Naive B cell (primary cell): ENCODE data around the gene TRIM3. TPM values are rescaled to one million over a fixed set of nuclear protein-coding genes. Genes with fewer than 3 reads are reported as not detected.
A peak's percentile ranks its signal among the peaks of the same experiment; 100 is the strongest.

Source experiments
- ATAC-seq, 2 donors: fragments of 150-1000 bp; cut with Tn5 transposase; 2 replicates each; pipeline ENCODE4 v1.10.0; 2021; ENCODE audit warnings: low read depth in 2 of 2, mild to moderate bottlenecking in 2 of 2, moderate library complexity in 2 of 2
- DNase-seq: peaks from one replicate; pipeline ENCODE4 v3.0.0; 2022
- H3K27ac Mint-ChIP-seq, 6 donors: one replicate each; pipeline ENCODE4 v1.8.0; 2020 to 2022; ENCODE audit warnings: mild to moderate bottlenecking in 6 of 6, mixed read lengths in 6 of 6, moderate library complexity in 5 of 6, inconsistent platforms in 2 of 6
- H3K27me3 Mint-ChIP-seq, 3 donors: one replicate each; pipeline ENCODE4 v1.8.0; 2021 to 2022; ENCODE audit warnings: mixed read lengths in 3 of 3, mild to moderate bottlenecking in 1 of 3
- H3K36me3 Mint-ChIP-seq, 2 donors: one replicate each; pipeline ENCODE4 v1.8.0; 2020 to 2022; ENCODE audit warnings: mixed read lengths in 2 of 2, inconsistent platforms in 1 of 2, mild to moderate bottlenecking in 1 of 2
- H3K4me1 Mint-ChIP-seq, 3 donors: one replicate each; pipeline ENCODE4 v1.8.0; 2020 to 2022; ENCODE audit warnings: mixed read lengths in 3 of 3, inconsistent platforms in 1 of 3, mild to moderate bottlenecking in 1 of 3, moderate library complexity in 1 of 3
- H3K4me3 Mint-ChIP-seq, 8 donors: one replicate each; pipeline ENCODE4 v1.8.0; 2020 to 2022; ENCODE audit warnings: mild to moderate bottlenecking in 8 of 8, mixed read lengths in 8 of 8, moderate library complexity in 8 of 8, inconsistent platforms in 2 of 8
- H3K9me3 Mint-ChIP-seq, 7 donors: one replicate each; pipeline ENCODE4 v1.8.0; 2020 to 2022; ENCODE audit warnings: mixed read lengths in 7 of 7, mild to moderate bottlenecking in 5 of 7, inconsistent platforms in 2 of 7, moderate library complexity in 1 of 7
- polyA plus RNA-seq, 6 donors: library from polyadenylated mRNA; unstranded; fragments of 300-500 nt; fragmentation: Illumina TruSeq; gene quantifications; one replicate each; pipeline ENCODE4 v1.2.3, GENCODE V29; 2021; ENCODE audit warnings: low read depth in 6 of 6

TRIM3 gene
- polyA plus RNA-seq, 6 donors from 2014 or later, result 0.88 to 2.7 (median 1.8) TPM

DNA sequence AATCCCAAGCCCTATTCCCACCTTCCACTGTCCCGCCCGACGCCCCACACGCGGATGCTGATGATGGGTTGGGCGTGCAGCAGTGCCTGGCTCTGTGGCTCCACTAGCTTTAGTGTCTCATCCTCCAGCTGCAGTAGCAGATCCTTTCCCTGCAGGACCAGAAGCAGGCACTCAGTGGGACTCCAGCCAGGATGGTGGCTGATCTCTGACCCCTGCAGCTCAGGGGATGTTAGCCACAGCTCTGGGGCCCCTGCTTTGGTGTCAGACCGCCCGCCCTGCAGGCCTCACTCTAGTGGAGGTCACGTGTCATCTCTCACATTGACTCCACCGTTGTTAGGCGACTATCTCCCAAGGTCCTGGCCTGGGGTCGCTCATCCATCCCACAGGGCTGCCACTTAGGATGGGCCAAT, 71.7 kb downstream of the TRIM3 start:
- no peaks in the 10 kb centered on the region for H3K27me3 Mint-ChIP-seq
- DNase-seq, result no peak
- peak overlapping the region; percentile 46 to 93 (median 89) for H3K4me3 Mint-ChIP-seq
- H3K4me1 Mint-ChIP-seq, result peaks cover 53 to 68% (median 63%) of the 10 kb centered on the region in 3 donors
- ATAC-seq, result no peak
- H3K27ac Mint-ChIP-seq, result peak overlapping the region; percentile 55 to 97 (median 94)
- peaks cover 0 to 19% of the 10 kb centered on the region in 2 donors for H3K36me3 Mint-ChIP-seq
- no peaks in the 10 kb centered on the region for H3K9me3 Mint-ChIP-seq

DNA sequence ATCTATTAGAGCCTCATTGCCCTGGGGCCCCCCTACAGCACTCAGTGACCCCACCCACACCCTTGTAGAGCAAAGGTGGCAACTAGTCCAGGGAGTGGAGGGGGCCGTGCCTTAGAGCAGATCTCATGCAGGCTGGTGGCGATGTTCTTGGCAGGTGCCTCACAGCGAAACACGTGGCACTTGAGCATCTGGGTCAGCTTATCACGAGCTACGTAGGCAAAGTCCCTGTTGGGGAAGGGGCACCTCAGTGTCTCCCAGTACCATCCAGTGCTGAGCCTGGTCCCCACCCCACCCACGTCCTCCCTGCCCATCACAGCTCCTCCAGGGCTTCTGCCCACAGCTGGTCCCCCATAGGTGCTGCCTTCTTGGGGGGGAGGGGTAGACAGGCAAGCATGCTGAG, 72.3 kb downstream of the TRIM3 start:
- no peaks in the 10 kb centered on the region for H3K27me3 Mint-ChIP-seq
- H3K4me1 Mint-ChIP-seq, result peaks cover 47 to 62% (median 57%) of the 10 kb centered on the region in 3 donors
- DNase-seq (no peak), ATAC-seq (no peak)
- H3K4me3 Mint-ChIP-seq, result peak overlapping the region in 2 of 8 donors; percentile 4 to 30
- H3K9me3 Mint-ChIP-seq, result no peaks in the 10 kb centered on the region
- peaks cover 0 to 19% of the 10 kb centered on the region in 2 donors for H3K36me3 Mint-ChIP-seq
- H3K27ac Mint-ChIP-seq, result peak overlapping the region in 2 of 6 donors; percentile 82 to 90

DNA sequence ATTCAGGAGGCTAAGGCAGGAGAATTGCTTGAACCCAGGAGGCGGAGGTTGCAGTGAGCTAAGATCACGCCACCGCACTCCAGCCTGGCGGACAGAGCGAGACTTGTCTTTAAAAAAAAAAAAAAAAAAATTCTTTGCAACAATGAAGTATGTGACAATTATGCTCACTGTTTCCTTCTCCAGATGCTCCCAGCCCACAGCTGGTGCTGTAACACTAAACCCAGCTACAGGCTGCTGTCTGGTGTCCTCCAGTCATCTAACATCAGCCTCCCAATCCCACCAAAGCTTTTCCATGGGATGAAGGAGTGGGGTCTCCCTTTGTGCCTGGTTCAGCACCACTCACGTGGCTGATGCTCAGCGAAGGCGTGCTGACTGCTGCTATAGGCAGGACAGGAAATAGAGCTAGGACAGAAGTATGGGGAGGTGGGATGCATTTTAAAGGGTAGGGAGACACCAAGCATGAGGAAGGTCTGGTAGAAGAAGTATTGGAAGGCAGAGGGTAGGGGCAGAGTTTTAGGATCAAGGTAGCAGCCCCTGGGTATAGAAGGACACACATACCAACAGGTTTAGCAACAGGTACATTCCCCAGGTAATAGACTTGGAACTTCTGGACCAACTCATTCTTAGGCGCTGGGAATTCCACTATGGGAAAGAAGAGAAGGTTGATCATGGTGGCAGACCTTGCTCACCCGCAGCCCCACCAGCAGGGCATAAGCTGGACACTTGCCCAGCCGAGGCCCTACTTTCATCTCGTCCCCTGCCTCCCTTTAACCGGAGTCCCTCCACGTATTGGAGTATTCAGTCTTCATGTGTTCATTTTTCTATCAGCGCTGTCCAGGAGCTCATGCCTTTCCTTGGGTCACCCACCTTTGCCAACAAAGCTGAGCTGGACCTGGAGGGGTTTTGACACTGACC, 73.1 kb downstream of the TRIM3 start:
- H3K36me3 Mint-ChIP-seq, result peaks cover 0 to 19% of the 10 kb centered on the region in 2 donors
- H3K4me3 Mint-ChIP-seq, result peak overlapping the region in 4 of 8 donors; percentile 4 to 66 (median 46)
- no peaks in the 10 kb centered on the region for H3K9me3 Mint-ChIP-seq
- no peak for ATAC-seq
- H3K4me1 Mint-ChIP-seq, result peaks cover 43 to 54% (median 50%) of the 10 kb centered on the region in 3 donors
- no peak for DNase-seq
- no peaks in the 10 kb centered on the region for H3K27me3 Mint-ChIP-seq
- H3K27ac Mint-ChIP-seq, result peak overlapping the region in 5 of 6 donors; percentile 57 to 90 (median 82)

Other genes starting within 250 kb of the TRIM3 start
- gene FHIP1B, start 239.3 kb downstream of the TRIM3 start, polyA plus RNA-seq, result 10 to 100 TPM in 3 of 6 donors, 1 to 10 TPM in 3; 6.4 to 19.5 (median 10.1) TPM
- under 1 TPM in 2 of 6 donors, not detected in 4; 0.26 to 0.32 TPM for gene CNGA4, start 234.9 kb downstream of the TRIM3 start, polyA plus RNA-seq
- not detected for gene CCKBR, start 214.1 kb downstream of the TRIM3 start, polyA plus RNA-seq
- gene CAVIN3, start 153.4 kb downstream of the TRIM3 start, polyA plus RNA-seq, result not detected
- gene SMPD1, start 83.5 kb downstream of the TRIM3 start, polyA plus RNA-seq, result 10 to 100 TPM in 3 of 6 donors, 1 to 10 TPM in 3; 6.9 to 14.2 (median 9.9) TPM
- gene APBB1, start 54.8 kb downstream of the TRIM3 start, polyA plus RNA-seq, result 10 to 100 TPM in 5 of 6 donors, 1 to 10 TPM in 1; 9.4 to 40.0 (median 28.0) TPM
- gene HPX, start 33.0 kb downstream of the TRIM3 start, polyA plus RNA-seq, result under 1 TPM in 2 of 6 donors, not detected in 4; 0.19 to 0.95 TPM
- gene ARFIP2, start 7.4 kb upstream of the TRIM3 start, polyA plus RNA-seq, result 10 to 100 TPM; 22.9 to 37.3 (median 29.7) TPM
- gene TIMM10B, start 7.6 kb upstream of the TRIM3 start, polyA plus RNA-seq, result 10 to 100 TPM; 22.0 to 43.4 (median 30.4) TPM
- gene DNHD1, start 23.3 kb upstream of the TRIM3 start, polyA plus RNA-seq, result 1 to 10 TPM in 5 of 6 donors, under 1 TPM in 1; 0.90 to 2.6 (median 1.7) TPM
- 10 to 100 TPM; 13.7 to 33.8 (median 18.6) TPM for gene RRP8, start 129.7 kb upstream of the TRIM3 start, polyA plus RNA-seq
- 10 to 100 TPM; 49.8 to 87.8 (median 73.8) TPM for gene ILK, start 129.8 kb upstream of the TRIM3 start, polyA plus RNA-seq
- gene TAF10, start 138.3 kb upstream of the TRIM3 start, polyA plus RNA-seq, result 100 to 1,000 TPM; 203 to 344 (median 273) TPM
- 100 to 1,000 TPM; 146 to 198 (median 176) TPM for gene TPP1, start 145.5 kb upstream of the TRIM3 start, polyA plus RNA-seq
- under 1 TPM in 5 of 6 donors, not detected in 1; 0.07 to 0.85 (median 0.19) TPM for gene DCHS1, start 181.9 kb upstream of the TRIM3 start, polyA plus RNA-seq
- gene MRPL17, start 209.4 kb upstream of the TRIM3 start, polyA plus RNA-seq, result 10 to 100 TPM in 5 of 6 donors, 1 to 10 TPM in 1; 9.7 to 16.0 (median 11.7) TPM